ENCODE results near the gene TIMM22.

DNA sequence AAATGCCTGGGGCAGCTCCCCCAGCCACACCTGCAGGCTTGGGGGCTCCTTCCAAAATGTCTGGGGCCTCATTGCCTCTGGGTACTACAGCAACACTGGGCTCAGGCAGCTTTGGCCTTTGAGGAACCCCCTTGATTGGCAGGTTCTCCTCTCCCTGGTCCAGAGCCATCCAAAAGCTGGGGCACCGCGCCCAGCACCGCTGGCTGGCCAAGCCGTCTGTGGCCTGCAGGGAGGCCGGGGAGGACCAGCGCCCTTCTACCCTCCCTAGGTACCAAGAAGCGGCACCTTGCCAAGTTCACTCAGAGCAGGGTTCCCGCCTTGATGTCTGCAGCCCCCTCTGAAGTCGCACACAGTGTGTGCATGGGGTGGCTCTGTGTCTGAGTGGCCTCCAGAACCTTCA is 30.1 kb downstream of the TIMM22 start:
- TF ChIP-seq, protein P1, sequence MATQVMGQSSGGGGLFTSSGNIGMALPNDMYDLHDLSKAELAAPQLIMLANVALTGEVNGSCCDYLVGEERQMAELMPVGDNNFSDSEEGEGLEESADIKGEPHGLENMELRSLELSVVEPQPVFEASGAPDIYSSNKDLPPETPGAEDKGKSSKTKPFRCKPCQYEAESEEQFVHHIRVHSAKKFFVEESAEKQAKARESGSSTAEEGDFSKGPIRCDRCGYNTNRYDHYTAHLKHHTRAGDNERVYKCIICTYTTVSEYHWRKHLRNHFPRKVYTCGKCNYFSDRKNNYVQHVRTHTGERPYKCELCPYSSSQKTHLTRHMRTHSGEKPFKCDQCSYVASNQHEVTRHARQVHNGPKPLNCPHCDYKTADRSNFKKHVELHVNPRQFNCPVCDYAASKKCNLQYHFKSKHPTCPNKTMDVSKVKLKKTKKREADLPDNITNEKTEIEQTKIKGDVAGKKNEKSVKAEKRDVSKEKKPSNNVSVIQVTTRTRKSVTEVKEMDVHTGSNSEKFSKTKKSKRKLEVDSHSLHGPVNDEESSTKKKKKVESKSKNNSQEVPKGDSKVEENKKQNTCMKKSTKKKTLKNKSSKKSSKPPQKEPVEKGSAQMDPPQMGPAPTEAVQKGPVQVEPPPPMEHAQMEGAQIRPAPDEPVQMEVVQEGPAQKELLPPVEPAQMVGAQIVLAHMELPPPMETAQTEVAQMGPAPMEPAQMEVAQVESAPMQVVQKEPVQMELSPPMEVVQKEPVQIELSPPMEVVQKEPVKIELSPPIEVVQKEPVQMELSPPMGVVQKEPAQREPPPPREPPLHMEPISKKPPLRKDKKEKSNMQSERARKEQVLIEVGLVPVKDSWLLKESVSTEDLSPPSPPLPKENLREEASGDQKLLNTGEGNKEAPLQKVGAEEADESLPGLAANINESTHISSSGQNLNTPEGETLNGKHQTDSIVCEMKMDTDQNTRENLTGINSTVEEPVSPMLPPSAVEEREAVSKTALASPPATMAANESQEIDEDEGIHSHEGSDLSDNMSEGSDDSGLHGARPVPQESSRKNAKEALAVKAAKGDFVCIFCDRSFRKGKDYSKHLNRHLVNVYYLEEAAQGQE (IDR thresholded peaks at IDR 0.05; ENCODE audit: insufficient replicate concordance, low read depth): no peak
- TF ChIP-seq CTCF (IDR thresholded peaks at IDR 0.05; ENCODE audit: insufficient read depth, low read length) (no peak), POLR2AphosphoS5 (IDR thresholded peaks at IDR 0.05; ENCODE audit: low read depth) (no peak), GABPA (IDR thresholded peaks at IDR 0.05; ENCODE audit: low read depth) (no peak), SPI1 (IDR thresholded peaks at IDR 0.05; ENCODE audit: borderline replicate concordance, low read depth) (no peak)

Measured in HL-60 (cell line).